Liver (tissue), 9 donors: ENCODE data around the gene GJD3. TPM values are rescaled to one million over a fixed set of nuclear protein-coding genes. Genes with fewer than 3 reads are reported as not detected.
A peak's percentile ranks its signal among the peaks of the same experiment; 100 is the strongest.

Experiments used
- DNase-seq: peaks from one replicate; pipeline ENCODE4 v3.0.0-alpha.2; 2017; ENCODE audit warnings: low spot score
- H3K27ac ChIP-seq, 2 donors: one replicate each; pipeline ENCODE4 v1.7.0; 2013; ENCODE audit warnings: inconsistent platforms in 2 of 2, low read length in 2 of 2, control low read depth in 1 of 2, low read depth in 1 of 2, mild to moderate bottlenecking in 1 of 2
- H3K27me3 ChIP-seq, 4 donors: one replicate each; pipeline versions ENCODE4 v1.6.1 to v1.7.0; 2013; ENCODE audit warnings: low read length in 3 of 4, inconsistent platforms in 1 of 4, mild to moderate bottlenecking in 1 of 4, moderate library complexity in 1 of 4; ENCODE audit not compliant: control insufficient read depth in 4 of 4, insufficient read depth in 4 of 4
- H3K36me3 ChIP-seq, 4 donors: one replicate each; pipeline versions ENCODE4 v1.6.1 to v1.7.0; 2013; ENCODE audit warnings: low read length in 3 of 4, mild to moderate bottlenecking in 3 of 4, low read depth in 1 of 4, moderate library complexity in 1 of 4; ENCODE audit not compliant: control insufficient read depth in 4 of 4, insufficient read depth in 3 of 4
- H3K4me1 ChIP-seq, 4 donors: one replicate each; pipeline versions ENCODE4 v1.6.1 to v1.7.0; 2013; ENCODE audit warnings: low read length in 3 of 4, mild to moderate bottlenecking in 3 of 4, moderate library complexity in 1 of 4; ENCODE audit not compliant: control insufficient read depth in 4 of 4, insufficient read depth in 4 of 4
- H3K4me3 ChIP-seq, 3 donors: one replicate each; pipeline versions ENCODE4 v1.6.1 to v1.7.0; 2013; ENCODE audit warnings: low read length in 3 of 3, control low read depth in 1 of 3, low read depth in 1 of 3, mild to moderate bottlenecking in 1 of 3
- H3K9ac ChIP-seq, 2 donors: one replicate each; pipeline ENCODE4 v1.7.0; 2013; ENCODE audit warnings: low read length in 2 of 2, mild to moderate bottlenecking in 2 of 2, moderate library complexity in 2 of 2, control low read depth in 1 of 2, low read depth in 1 of 2
- H3K9me3 ChIP-seq, 4 donors: one replicate each; pipeline versions ENCODE4 v1.6.1 to v1.7.0; 2013; ENCODE audit warnings: low read length in 3 of 4; ENCODE audit not compliant: control insufficient read depth in 4 of 4
- ATF3 ChIP-seq: IDR thresholded peaks from 2 replicates; pipeline ENCODE4 v1.6.1; 2016; ENCODE audit warnings: antibody characterized with exemption
- EGR1 ChIP-seq, 2 donors: IDR thresholded peaks; 2 replicates each; pipeline ENCODE4 v1.6.1; 2016 to 2018; ENCODE audit warnings: antibody characterized with exemption in 2 of 2, low read depth in 2 of 2
- FOXA1 ChIP-seq: IDR thresholded peaks from 2 replicates; pipeline ENCODE4 v1.6.1; 2016; ENCODE audit warnings: antibody characterized with exemption
- FOXA2 ChIP-seq: IDR thresholded peaks from 2 replicates; pipeline ENCODE4 v1.6.1; 2016; ENCODE audit warnings: antibody characterized with exemption
- HNF4G ChIP-seq: IDR thresholded peaks from 2 replicates; pipeline ENCODE4 v1.6.1; 2016; ENCODE audit warnings: antibody characterized with exemption
- JUND ChIP-seq, 2 donors: IDR thresholded peaks; 2 replicates each; pipeline ENCODE4 v1.6.1; 2016; ENCODE audit warnings: antibody characterized with exemption in 2 of 2
- MAX ChIP-seq: IDR thresholded peaks from 2 replicates; pipeline ENCODE4 v1.6.1; 2016; ENCODE audit warnings: antibody characterized with exemption
- NR2F2 ChIP-seq: IDR thresholded peaks from 2 replicates; pipeline ENCODE4 v1.6.1; 2016; ENCODE audit warnings: antibody characterized with exemption
- RAD21 ChIP-seq, 2 donors: IDR thresholded peaks; 2 replicates each; pipeline ENCODE4 v1.6.1; 2016; ENCODE audit warnings: antibody characterized with exemption in 2 of 2, mild to moderate bottlenecking in 2 of 2
- RXRA ChIP-seq, 2 donors: IDR thresholded peaks; 2 replicates each; pipeline ENCODE4 v1.6.1; 2017 to 2018; ENCODE audit warnings: antibody characterized with exemption in 2 of 2, mild to moderate bottlenecking in 1 of 2
- SP1 ChIP-seq: IDR thresholded peaks from 2 replicates; pipeline ENCODE4 v1.6.1; 2018; ENCODE audit warnings: antibody characterized with exemption, mild to moderate bottlenecking
- TAF1 ChIP-seq: conservative IDR thresholded peaks from 2 replicates; pipeline ENCODE4 v1.6.1; 2016; ENCODE audit warnings: antibody characterized with exemption, mild to moderate bottlenecking
- YY1 ChIP-seq: IDR thresholded peaks from 2 replicates; pipeline ENCODE4 v1.6.1; 2016; ENCODE audit warnings: antibody characterized with exemption, mild to moderate bottlenecking
- ZBTB33 ChIP-seq: IDR thresholded peaks from 2 replicates; pipeline ENCODE4 v1.6.1; 2016; ENCODE audit warnings: antibody characterized with exemption
- WGBS: extraction: QIAGEN DNeasy Blood & Tissue Kit; methylation state at CpG from one replicate; pipeline ENCODE4 v1.1.7; 2013; 5-methylcytosine and 5-hydroxymethylcytosine counted together
- polyA plus RNA-seq, 2 donors: library from polyadenylated mRNA; stranded (reverse) in 1 of 2; unstranded in 1 of 2; fragments of 200-250 nt in 1 of 2; fragments of >200 nt in 1 of 2; fragmentation: Nextera tagmentation in 1 of 2; extraction: Ambion mirVana in 1 of 2; gene quantifications; one replicate each; pipeline versions ENCODE4 v1.2.1 to v1.2.3, GENCODE V29; 2013 to 2015
- total RNA-seq, 2 donors: library from RNA; depleted of rRNA; stranded (reverse); fragments of >200 nt; gene quantifications; one replicate each; pipeline ENCODE4 v1.2.3, GENCODE V29; 2014
- TF ChIP-seq, protein P1 (sequence below): IDR thresholded peaks from 2 replicates; pipeline ENCODE4 v1.6.1; 2016; ENCODE audit warnings: antibody characterized with exemption, mild to moderate bottlenecking
- donor health status: healthy.
- donor health status: healthy.
- donor health status: healthy.
- donor health status: healthy.
- donor health status: healthy.

GJD3 gene
- total and polyA plus RNA-seq, 4 donors: 0.47 to 0.59 (median 0.48) TPM; not detected in 1

- TF ChIP-seq SP1: no peak
- TF ChIP-seq RXRA (IDR thresholded peaks at IDR 0.05): no peak
- TF ChIP-seq NR2F2: no peak
- no peak for TF ChIP-seq FOXA1
- no peak for TF ChIP-seq ZBTB33
- TF ChIP-seq FOXA2: no peak
- no peak for TF ChIP-seq HNF4G
These were observed 44.6 kb downstream of the GJD3 start (continued) for GRCh38 chr17:40319651-40320540.

- Histone ChIP-seq H3K9ac (peak overlapping the region; percentile 80 to 87), H3K4me1 (peaks cover 33 to 82% (median 73%) of the 10 kb centered on the region in 4 donors), H3K9me3 (no peaks in the 10 kb centered on the region), H3K36me3 (no peaks in the 10 kb centered on the region), H3K4me3 (peak overlapping the region; percentile 61 to 86 (median 75)), H3K27me3 (no peaks in the 10 kb centered on the region), H3K27ac (peak overlapping the region; percentile 81 to 94)
- no peak for DNase-seq
- TF ChIP-seq ZBTB33 (no peak), TAF1 (no peak), EGR1 (IDR thresholded peaks at IDR 0.05; ENCODE audit: low read depth in 2 of 2) (no peak), JUND (IDR thresholded peaks at IDR 0.05) (no peak), ATF3 (no peak), FOXA1 (no peak), FOXA2 (no peak), RXRA (IDR thresholded peaks at IDR 0.05) (no peak), NR2F2 (no peak), MAX (no peak), RAD21 (IDR thresholded peaks at IDR 0.05) (no peak), SP1 (no peak), YY1 (no peak)
- TF ChIP-seq, protein P1, sequence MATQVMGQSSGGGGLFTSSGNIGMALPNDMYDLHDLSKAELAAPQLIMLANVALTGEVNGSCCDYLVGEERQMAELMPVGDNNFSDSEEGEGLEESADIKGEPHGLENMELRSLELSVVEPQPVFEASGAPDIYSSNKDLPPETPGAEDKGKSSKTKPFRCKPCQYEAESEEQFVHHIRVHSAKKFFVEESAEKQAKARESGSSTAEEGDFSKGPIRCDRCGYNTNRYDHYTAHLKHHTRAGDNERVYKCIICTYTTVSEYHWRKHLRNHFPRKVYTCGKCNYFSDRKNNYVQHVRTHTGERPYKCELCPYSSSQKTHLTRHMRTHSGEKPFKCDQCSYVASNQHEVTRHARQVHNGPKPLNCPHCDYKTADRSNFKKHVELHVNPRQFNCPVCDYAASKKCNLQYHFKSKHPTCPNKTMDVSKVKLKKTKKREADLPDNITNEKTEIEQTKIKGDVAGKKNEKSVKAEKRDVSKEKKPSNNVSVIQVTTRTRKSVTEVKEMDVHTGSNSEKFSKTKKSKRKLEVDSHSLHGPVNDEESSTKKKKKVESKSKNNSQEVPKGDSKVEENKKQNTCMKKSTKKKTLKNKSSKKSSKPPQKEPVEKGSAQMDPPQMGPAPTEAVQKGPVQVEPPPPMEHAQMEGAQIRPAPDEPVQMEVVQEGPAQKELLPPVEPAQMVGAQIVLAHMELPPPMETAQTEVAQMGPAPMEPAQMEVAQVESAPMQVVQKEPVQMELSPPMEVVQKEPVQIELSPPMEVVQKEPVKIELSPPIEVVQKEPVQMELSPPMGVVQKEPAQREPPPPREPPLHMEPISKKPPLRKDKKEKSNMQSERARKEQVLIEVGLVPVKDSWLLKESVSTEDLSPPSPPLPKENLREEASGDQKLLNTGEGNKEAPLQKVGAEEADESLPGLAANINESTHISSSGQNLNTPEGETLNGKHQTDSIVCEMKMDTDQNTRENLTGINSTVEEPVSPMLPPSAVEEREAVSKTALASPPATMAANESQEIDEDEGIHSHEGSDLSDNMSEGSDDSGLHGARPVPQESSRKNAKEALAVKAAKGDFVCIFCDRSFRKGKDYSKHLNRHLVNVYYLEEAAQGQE: no peak
- 7% methylated on average over 13 of the region's 13 CpGs for WGBS
These were observed 45.6 kb downstream of the GJD3 start for GRCh38 chr17:40318830-40319391.
